Measurements from ENCODE around the gene ASIC3.
A peak's percentile ranks its signal among the peaks of the same experiment; 100 is the strongest.
"Not testable (repeated sequence)": the region's sequence is repeated elsewhere in the genome, so short reads cannot be mapped to it uniquely, and the experiment has no call there.

ASIC3 gene

GRCh38 chr7:151013733-151014497 is 34.4 kb upstream of the ASIC3 start:
- DNase-seq (ENCODE audit: low read depth in 2 of 2), result peak; percentile 53 to 74

DNA sequence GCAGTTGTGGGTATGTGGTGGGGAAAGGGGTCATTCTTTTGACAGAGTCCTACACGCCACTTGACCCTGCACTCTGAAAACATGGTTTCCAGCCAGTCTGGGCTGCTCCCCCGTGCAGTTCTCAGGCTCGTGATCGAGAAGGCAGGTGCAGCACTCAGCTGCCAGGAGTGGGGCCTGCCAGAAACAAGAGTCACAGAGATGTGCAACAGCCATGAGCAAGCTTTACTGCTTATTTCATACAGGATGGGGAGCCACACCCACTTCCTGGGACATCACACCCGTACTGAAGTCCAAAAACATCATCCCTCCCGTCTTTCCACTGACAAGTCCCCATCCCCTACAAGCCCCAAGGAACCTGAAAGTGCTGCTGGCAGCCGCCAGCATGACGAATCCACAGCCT is 33.4 kb upstream of the ASIC3 start:
- DNase-seq (ENCODE audit: low read depth in 2 of 2), result no peak

DNA sequence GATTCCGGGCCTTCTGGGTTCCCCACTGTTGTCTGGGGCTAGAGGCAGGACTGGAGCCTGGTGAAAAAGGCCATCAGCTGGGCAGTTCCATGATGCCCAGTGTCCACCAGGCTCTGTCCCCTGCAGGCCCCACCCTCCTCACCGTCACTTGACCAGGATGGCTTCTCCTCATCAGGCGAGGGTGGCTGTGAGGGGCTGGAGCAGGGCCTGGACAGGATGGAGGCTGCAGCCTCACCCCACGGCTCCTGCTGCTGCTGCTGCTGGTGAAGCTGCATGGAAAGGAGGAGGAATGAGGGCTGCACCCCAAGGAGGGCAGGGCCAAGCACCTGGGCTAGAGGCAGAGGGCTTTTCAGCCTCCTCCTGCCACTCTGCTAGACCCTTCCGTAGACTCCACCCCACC is 32.4 kb upstream of the ASIC3 start:
- no peak for DNase-seq (ENCODE audit: low read depth in 2 of 2)

- no peak for DNase-seq (ENCODE audit: low read depth in 2 of 2)
Measured at GRCh38 chr7:151016505-151016904, 31.8 kb upstream of the ASIC3 start.

DNA sequence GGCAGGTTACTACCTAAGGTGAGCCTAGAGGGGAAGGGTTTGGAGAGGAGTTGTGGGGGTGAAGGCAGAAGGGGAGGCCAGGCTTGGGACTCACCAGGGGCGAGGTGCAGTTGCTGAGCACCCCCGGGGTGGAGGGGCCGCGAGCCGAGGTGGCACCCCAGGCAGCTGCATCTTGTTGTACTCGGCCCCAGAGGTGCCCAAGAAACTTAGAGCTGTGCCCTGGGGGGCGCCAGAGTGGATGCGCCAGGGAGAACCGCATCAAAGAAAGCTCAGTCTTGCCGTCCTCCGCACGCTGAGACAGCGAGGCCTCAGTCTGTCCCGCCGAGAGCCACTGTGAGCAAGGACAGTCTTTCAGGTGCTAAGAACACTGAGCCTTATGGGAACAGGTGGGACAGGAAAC is 31.4 kb upstream of the ASIC3 start:
- DNase-seq (ENCODE audit: low read depth in 2 of 2), result no peak

- no peak for DNase-seq (ENCODE audit: low read depth in 2 of 2)
Measured at GRCh38 chr7:151017370-151017952, 30.9 kb upstream of the ASIC3 start.

- peak; percentile 56 to 63 for DNase-seq (ENCODE audit: low read depth in 2 of 2)
Measured at GRCh38 chr7:151017953-151018420, 30.3 kb upstream of the ASIC3 start.

DNA sequence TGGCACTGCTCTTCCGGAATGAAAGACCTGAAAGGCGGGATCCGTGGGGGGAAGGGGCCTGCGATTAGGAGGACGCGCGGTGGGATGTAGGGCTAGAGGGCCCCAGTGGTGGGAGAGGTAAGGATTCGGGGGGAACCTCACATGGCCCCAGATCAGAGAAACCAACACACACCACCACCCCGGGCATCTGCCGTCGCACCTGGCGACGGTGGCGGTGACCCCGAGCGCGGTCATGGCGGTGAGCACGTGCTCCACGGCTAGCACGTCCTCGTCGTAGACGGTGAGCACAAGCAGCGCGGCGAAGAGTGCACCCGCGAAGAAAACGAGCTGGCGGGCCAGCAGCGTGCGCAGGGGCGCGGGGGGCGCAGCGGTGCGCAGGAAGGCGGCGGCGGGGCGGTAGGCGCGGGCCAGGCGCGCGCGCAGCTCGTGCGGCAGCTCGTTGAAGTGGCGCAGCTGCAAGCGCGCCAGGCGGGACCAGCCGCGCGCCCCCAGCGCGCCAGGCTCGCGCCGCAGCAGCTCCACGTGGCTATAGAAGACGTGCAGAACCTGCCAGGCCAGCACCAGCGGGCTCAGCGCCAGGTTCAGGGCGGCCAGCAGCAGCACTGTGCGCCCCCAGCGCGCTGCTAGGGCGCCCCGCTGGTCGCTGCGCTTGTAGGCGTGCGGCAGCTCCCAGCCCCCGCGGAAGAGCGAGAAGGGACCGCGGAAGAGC is 29.8 kb upstream of the ASIC3 start:
- no peak for DNase-seq (ENCODE audit: low read depth in 2 of 2)

DNA sequence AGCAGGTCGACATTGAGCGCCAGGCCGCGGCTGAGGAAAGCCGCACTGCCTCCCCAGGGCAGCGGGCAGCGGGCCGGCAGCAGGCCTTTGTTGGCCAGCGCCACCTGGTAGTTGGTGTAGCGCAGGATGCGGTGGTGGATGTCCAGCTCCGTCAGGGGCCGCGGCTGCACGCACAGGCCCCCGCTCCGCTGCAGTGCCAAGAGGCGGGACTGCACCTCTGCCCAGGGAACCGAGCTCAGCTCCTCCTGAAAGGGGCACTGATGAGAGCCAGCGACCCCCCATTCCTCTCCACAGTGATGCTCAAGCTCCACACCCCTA is 29.2 kb upstream of the ASIC3 start:
- DNase-seq (ENCODE audit: low read depth in 2 of 2), result no peak

GRCh38 chr7:151020231-151020630 is 28.1 kb upstream of the ASIC3 start:
- DNase-seq (ENCODE audit: low read depth in 2 of 2), result no peak

DNA sequence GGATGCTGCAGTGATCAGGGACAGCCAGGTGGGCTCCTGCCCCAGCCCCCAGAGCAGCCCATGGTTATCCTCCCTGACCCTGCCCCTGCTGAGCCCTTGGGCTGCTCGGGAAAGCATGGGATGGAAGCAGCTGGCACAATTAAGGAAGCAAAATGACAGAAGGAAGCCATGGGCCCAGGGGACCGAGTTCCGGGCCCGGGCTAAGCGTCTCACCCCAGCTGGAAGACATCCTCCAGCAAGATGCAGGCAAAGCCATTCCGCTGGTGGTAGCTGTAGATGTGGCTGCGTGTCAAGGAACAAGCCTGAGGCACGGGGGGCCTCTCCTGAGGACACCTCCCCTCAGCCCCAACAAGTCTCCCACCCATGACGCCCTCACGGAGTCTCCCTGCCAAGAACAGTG is 25.1 kb upstream of the ASIC3 start:
- DNase-seq (ENCODE audit: low read depth in 2 of 2), result no peak

DNA sequence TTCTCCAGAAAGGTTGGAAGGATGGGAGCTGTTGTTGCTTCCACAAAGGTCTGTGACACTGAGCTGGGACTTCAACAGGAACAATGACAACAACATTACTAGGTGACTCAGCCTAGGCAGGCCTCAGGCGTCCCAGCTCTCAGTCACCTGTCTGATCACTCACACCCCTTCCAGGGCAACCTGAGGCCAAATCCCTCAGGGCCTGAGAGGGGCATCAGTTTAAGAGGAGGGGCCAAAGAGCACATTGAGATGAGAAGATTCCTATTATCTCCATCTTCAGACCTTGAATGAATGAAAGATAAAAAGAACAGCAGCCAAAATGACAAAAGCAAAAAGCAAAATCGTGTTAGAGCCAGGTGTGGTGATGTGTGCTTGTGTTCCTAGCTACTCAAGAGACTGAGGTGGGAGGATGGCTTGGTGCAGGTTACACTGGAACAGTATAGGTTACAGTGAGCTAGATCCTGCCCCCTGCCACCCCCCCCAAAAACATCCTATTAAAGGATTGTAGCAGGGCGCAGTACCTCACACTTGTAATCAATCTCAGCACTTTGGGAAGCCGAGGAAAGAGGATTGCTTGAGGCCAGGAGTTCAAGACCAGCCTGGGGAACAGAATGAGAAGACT is 23.8 kb upstream of the ASIC3 start, which contains the start of gene ATG9B:
Gene ATG9B (minus strand): TSS at position 60 of the 622 bp plus-strand sequence. CDS start 71 bp downstream, outside the sequence.
- no peak for DNase-seq (ENCODE audit: low read depth in 2 of 2)

DNA sequence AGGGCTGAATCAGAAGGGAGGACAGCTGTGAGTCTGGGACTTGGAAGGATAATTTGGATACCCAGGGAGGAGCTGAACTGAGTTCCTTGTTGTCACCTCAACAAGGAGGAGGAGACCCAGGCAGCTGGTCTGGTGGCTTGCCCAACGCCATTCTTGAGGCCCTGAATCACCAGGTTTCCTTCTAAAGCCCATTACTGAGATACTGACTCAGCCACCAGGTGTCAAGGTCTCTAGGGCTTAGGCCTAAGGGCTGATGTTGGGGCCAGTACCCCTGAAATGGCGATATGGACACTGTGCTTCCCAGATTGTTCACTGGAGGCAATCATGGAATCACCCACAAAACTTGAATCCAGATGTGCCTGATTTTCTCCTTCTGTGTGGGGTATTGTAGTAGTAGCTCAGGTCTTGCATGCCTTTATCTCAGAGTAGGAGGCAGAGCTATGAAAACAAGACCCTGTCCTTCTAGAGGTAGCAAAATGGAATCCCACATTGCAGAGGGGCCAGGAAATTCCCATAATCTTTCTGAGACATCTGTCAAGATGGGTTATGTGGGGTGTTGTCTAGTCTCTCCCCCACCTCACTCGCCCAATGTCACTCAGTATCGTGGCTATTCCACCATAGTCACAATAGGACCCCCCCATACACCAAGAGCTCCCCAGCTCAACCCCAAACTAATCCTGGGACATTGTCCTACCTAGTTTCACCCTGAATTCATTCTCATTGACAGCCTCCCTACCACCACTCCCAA is 22.2 kb upstream of the ASIC3 start:
- no peak for DNase-seq (ENCODE audit: low read depth in 2 of 2)

DNA sequence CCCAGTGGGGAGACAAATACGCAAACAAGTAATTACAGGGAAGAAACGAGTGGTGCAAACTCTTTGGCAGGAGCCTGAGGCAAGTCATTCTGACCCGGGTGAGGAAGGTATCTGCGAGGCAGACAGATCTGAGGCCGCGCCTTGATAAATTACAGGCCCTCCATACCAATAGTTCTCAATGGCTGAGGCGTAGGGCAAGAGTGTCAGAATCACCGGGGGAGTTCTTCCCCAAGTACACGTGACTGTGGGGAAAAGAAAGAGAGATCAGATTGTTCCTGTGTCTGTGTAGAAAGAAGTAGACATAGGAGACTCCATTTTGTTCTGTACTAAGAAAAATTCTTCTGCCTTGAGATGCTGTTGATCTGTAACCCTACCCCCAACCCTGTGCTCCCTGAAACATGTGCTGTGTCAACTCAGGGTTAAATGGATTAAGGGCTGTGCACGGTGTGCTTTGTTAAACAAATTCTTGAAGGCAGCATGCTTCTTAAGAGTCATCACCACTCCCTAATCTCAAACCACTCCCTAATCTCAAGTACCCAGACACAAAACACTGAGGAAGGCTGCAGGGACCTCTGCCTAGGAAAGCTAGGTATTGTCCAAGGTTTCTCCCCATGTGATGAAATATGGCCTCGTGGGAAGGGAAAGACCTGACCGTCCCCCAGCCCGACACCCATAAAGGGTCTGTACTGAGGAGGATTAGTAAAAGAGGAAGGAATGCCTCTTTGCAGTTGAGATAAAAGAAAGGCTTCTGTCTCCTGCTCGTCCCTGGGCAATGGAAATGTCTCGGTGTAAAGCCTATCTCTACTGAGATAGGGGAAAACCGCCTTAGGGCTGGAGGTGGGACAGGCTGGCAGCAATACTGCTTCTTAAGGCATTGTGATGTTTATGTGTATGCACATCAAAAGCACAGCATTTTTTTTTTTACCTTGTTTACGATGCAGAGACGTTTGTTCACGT is 21.3 kb upstream of the ASIC3 start:
- not testable (repeated sequence) for DNase-seq (ENCODE audit: low read depth in 2 of 2)

GRCh38 chr7:151027728-151028130 is 20.6 kb upstream of the ASIC3 start:
- not testable (repeated sequence) for DNase-seq (ENCODE audit: low read depth in 2 of 2)

DNA sequence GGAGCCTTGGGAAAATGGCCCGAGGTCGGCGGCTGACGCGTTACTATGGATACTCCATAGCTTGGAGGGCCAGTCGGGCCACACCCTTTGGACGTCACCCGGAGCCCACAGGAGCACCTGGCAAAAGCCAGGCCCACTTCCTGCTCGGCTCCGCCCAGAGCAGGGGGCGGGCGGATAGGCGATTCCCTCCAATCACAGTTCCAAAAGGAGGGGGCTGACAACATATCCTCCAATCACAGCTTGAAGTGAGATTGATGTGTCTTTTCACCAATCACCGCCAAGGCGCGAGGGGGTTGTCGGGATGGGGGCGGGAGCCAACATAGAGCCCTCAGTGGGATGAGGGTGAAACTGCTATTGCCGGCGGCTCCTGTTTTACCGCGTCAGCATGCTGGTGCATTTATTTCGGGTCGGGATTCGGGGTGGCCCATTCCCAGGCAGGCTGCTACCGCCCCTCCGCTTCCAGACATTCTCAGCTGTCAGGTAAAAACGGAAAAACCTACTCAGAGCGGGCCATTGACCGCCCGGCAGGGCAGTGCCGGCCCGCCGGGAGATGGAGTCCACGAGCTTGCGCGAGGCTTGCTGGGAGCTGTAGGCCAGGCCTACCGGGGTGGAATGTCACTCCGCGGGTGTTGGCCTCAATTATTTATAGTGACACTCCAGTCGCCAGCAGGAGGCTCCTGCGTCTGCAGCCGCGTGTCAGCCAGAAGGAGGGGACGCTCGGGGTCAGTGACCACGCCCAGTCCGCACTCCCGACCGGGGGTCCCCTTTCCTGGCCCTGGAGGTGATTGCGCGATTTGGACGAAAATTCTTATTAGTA is 20.0 kb upstream of the ASIC3 start, which contains the start of gene ABCB8:
Gene ABCB8 (plus strand): TSS at position 320 of the 817 bp plus-strand sequence. CDS start 66 bp downstream, at position 386.
- DNase-seq (ENCODE audit: low read depth in 2 of 2), result peak; percentile 97 to 98

DNA sequence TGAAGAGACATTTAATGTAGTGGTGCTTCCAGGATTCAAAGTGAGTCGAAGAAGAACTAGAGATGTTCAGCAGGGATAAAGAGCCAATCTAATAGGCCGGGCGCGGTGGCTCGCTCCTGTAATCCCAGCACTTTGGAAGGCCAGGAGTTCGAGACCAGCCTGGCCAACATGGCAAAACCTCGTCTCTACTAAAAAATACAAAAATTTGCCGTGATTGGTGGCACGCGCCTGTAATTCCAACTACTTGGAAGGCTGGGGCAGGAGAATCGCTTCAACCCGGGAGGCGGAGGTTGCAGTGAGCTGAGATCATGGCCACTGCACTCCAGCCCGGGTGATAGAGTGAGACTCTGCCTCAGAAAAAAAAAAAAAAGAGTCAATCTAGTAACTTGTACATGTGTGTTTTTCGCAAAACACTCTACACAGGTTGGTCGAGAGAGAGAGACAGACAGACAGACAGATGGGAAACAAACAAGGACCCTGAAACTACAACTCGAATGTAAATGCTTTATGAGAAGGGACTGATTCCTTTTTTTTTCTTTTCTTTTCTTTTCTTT is 19.3 kb upstream of the ASIC3 start:
- DNase-seq (ENCODE audit: low read depth in 2 of 2), result no peak

DNA sequence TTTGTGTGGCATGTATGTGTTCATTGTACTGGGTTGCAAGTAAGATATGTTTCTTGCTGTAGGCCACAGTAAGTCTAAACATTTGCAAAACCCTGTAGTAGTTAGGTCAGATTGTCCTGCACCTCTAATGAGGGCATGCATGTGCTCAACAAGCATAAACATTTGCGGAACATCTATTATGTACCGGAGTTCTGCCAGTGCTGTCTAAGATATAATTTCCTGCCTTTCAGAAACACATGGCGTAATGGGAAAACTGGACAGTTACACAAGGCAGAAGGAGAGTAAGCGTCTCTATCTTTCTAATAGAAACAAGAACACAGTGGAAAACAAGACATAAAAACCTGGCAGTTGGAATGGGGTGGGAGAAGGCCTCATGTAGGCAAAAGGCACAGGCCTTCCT is 17.3 kb upstream of the ASIC3 start:
- no peak for DNase-seq (ENCODE audit: low read depth in 2 of 2)
